ENCODE measurements around the gene XRCC5. TPM values are rescaled to one million over a fixed set of nuclear protein-coding genes. Genes with fewer than 3 reads are reported as not detected.

XRCC5 gene
- total and polyA plus RNA-seq, 8 donors, result 212 to 302 (median 262) TPM

GRCh38 chr2:216235462-216235861 is 126.3 kb downstream of the XRCC5 start:
- no peaks in the 10 kb centered on the region for H3K36me3 ChIP-seq
- no peaks in the 10 kb centered on the region for H3K27me3 ChIP-seq
- intact Hi-C loops (cut with DNase I), result no loop called here
- peaks cover 0 to 22% of the 10 kb centered on the region in 2 donors for H3K9me3 ChIP-seq
- DNase-seq (no peak), ATAC-seq (no peak)
- no peak for TF ChIP-seq CTCF (IDR thresholded peaks at IDR 0.05)
- no peak overlapping the region for H3K27ac ChIP-seq
- no peak overlapping the region for H3K4me3 ChIP-seq
- H3K4me1 ChIP-seq, result no peaks in the 10 kb centered on the region

- intact Hi-C loops (cut with DNase I), result no loop called here
- H3K4me3 ChIP-seq, result no peak overlapping the region
Observed at GRCh38 chr2:216235896-216236295, 126.7 kb downstream of the XRCC5 start.

DNA sequence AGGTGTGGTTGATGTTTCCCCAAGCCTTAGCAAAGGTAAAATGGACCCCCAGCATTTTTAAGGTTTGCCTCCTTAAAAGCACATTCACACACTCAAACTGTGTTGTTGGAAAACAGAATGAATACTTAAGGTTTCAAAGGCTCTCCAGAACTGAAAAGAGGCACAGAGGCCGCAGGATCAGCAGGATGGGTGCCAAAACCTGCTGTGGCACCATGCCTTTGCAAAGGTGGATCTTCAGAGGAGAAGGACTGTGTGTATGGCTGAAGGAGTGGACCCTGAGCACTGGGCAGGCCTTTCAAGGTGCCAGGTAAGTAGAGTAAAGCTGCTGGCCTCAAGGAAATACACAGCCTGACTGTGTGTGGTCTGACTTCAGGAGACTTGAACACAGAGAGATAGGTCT is 127.3 kb downstream of the XRCC5 start:
- DNase-seq, result no peak
- no peaks in the 10 kb centered on the region for H3K4me1 ChIP-seq
- H3K27ac ChIP-seq, result no peak overlapping the region
- H3K36me3 ChIP-seq, result no peaks in the 10 kb centered on the region
- H3K4me3 ChIP-seq, result no peak overlapping the region
- no peaks in the 10 kb centered on the region for H3K27me3 ChIP-seq
- ATAC-seq, result no peak
- intact Hi-C loops (cut with DNase I), result no loop called here
- peaks cover 0 to 19% of the 10 kb centered on the region in 2 donors for H3K9me3 ChIP-seq
- no peak for TF ChIP-seq CTCF (IDR thresholded peaks at IDR 0.05)

More at GRCh38 chr2:216235896-216236295, 126.7 kb downstream of the XRCC5 start:
- peaks cover 0 to 22% of the 10 kb centered on the region in 2 donors for H3K9me3 ChIP-seq
- no peak overlapping the region for H3K27ac ChIP-seq
- H3K36me3 ChIP-seq, result no peaks in the 10 kb centered on the region
- no peaks in the 10 kb centered on the region for H3K27me3 ChIP-seq
- DNase-seq (no peak), ATAC-seq (no peak)
- H3K4me1 ChIP-seq, result no peaks in the 10 kb centered on the region
- no peak for TF ChIP-seq CTCF (IDR thresholded peaks at IDR 0.05)

DNA sequence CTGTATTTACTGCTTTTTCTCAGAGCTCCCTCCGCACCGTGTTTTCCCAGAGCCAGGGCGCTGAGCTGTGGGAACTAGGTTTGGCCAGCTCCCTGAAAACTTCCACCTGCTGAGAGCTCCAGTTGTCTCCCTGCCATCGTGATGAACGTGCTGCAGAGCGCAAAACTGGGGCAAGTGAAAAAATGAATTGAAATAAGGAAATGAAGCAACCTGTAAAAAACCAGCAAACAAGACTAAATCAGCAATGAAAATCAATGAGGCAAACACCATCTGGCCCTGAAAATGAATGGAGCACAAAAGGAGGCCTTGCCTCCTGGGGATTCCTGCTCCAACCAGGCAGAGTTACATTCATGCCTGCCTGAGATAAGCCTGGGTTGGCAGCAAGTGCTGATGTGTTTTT is 133.2 kb downstream of the XRCC5 start:
- Histone ChIP-seq H3K9me3 (no peaks in the 10 kb centered on the region), H3K4me1 (no peaks in the 10 kb centered on the region), H3K36me3 (no peaks in the 10 kb centered on the region), H3K27me3 (no peaks in the 10 kb centered on the region), H3K27ac (no peak overlapping the region), H3K4me3 (no peak overlapping the region)
- TF ChIP-seq CTCF (IDR thresholded peaks at IDR 0.05), result no peak
- ATAC-seq, result no peak
- no peak for DNase-seq
- intact Hi-C loops (cut with DNase I), result no loop called here

DNA sequence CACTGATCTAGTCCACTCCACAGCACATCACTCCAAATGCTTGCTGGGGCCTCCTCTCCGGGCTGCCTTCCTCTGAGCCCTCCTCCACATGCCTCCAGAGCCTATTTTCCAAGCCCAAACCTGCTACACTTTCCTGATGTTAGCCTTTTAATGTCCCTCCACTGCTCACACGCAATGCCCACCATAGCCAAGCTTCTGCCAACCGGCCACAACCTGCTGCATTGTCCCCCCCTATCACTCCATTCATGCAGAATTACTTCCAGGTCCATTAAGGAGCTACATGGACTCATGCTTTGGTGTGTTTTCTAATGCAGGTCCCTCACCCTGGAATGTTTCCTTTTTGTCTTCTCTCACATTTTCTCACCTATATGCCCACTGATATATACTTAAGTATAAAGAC is 133.9 kb downstream of the XRCC5 start:
- H3K9me3 ChIP-seq, result no peaks in the 10 kb centered on the region
- H3K27ac ChIP-seq, result no peak overlapping the region
- no peak for TF ChIP-seq CTCF (IDR thresholded peaks at IDR 0.05)
- ATAC-seq (no peak), DNase-seq (no peak)
- H3K36me3 ChIP-seq, result no peaks in the 10 kb centered on the region
- no peaks in the 10 kb centered on the region for H3K27me3 ChIP-seq
- intact Hi-C loops (cut with DNase I), result no loop called here
- no peaks in the 10 kb centered on the region for H3K4me1 ChIP-seq
- H3K4me3 ChIP-seq, result no peak overlapping the region
